ENCODE measurements around the gene ANKRD6. TPM values are rescaled to one million over a fixed set of nuclear protein-coding genes. Genes with fewer than 3 reads are reported as not detected.

Gene ANKRD6
- total and polyA plus RNA-seq, 2 donors (not counting 3 experiments of a cell fraction or from before 2014, with no cell fraction given) = 3.4 to 9.6 TPM

DNA sequence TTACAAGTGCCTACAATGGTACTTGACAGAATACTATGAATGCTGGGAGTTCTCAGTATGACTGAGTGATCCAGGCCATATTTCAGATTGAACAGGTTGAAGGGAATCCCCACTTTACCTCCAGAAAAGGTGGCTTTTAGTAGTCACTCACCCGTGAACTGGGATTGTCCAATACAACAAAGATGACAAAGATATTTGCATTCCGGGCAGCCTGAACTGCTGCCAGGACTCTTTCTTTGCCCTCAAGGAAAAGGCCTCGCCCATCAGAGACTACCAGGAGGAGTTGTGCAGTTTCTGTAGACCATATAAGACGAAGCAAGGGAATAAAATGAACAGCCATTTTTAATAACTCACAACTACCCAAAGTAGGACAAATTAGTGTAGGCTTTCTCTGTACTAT lies 211.9 kb downstream of the ANKRD6 start:
- H2AFZ ChIP-seq (ENCODE audit: low read depth, low read length) = no peak overlapping the region
- no TSS peak for BruUV-seq (replicated peaks)
- no peak overlapping the region for H3K9ac ChIP-seq (replicated peaks; ENCODE audit: extremely low read depth, insufficient read depth, low read length)
- no peaks in the 10 kb centered on the region for H3K9me3 ChIP-seq (replicated peaks; ENCODE audit: control insufficient read depth, insufficient read depth, low read length)
- no peak overlapping the region for H3K27ac ChIP-seq (ENCODE audit: insufficient read depth, low read depth, low read length)
- no peak overlapping the region for H3K4me2 ChIP-seq (ENCODE audit: insufficient read depth, low read length)
- no peaks in the 10 kb centered on the region for H3K9me1 ChIP-seq (replicated peaks; ENCODE audit: control insufficient read depth, extremely low read depth, insufficient read depth, low read length)
- no peaks in the 10 kb centered on the region for H3K27me3 ChIP-seq (ENCODE audit: control insufficient read depth in 2 of 2, insufficient read depth in 2 of 2, low read length in 2 of 2)
- H3K36me3 ChIP-seq (ENCODE audit: control insufficient read depth in 2 of 2, extremely low read depth in 1 of 2, insufficient read depth in 2 of 2, low read length in 2 of 2) = peaks cover 16 to 23% of the 10 kb centered on the region in 2 experiments
- FAIRE-seq (no peak), DNase-seq (ENCODE audit: low read depth, low spot score) (no peak)
- H4K20me1 ChIP-seq (replicated peaks; ENCODE audit: control insufficient read depth, extremely low read depth, insufficient read depth, low read length) = no peaks in the 10 kb centered on the region
- intact Hi-C loops (cut with micrococcal nuclease) (no loop called here), dilution Hi-C loops (cut with MboI; ENCODE audit: extremely low pct_ligation_motif_present, low sequenced_read_pairs) (no loop called here)
- H3K4me3 ChIP-seq (replicated peaks in 1 of 3; ENCODE audit: insufficient read depth in 1 of 3, low read depth in 1 of 3, low read length in 3 of 3) = no peak overlapping the region
- CTCF ChIA-PET = no interaction called here
- no peaks in the 10 kb centered on the region for H3K4me1 ChIP-seq (ENCODE audit: control insufficient read depth, extremely low read depth, insufficient read depth, low read length)
- no peaks in the 10 kb centered on the region for H3K79me2 ChIP-seq (ENCODE audit: control insufficient read depth, insufficient read depth, low read length)
- POLR2A ChIA-PET = no interaction called here
- TF ChIP-seq MYC (IDR thresholded peaks at IDR 0.05; ENCODE audit: low read depth, low read length) (no peak), FOS (IDR thresholded peaks at IDR 0.05; ENCODE audit: borderline replicate concordance, insufficient read depth, low read length) (no peak), CTCF (IDR thresholded peaks at IDR 0.05; ENCODE audit: extremely low read depth in 1 of 2, insufficient read depth in 1 of 2, low read depth in 1 of 2, low read length in 2 of 2) (no peak), GATA2 (IDR thresholded peaks at IDR 0.05; ENCODE audit: insufficient read depth, insufficient read length, low read depth, low read length) (no peak), JUN (IDR thresholded peaks at IDR 0.05; ENCODE audit: borderline replicate concordance, insufficient read depth, insufficient read length, low read depth) (no peak), POLR2A (IDR thresholded peaks at IDR 0.05; ENCODE audit: low read depth, low read length) (no peak)
- TF ChIP-seq, protein P1, sequence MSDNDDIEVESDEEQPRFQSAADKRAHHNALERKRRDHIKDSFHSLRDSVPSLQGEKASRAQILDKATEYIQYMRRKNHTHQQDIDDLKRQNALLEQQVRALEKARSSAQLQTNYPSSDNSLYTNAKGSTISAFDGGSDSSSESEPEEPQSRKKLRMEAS (IDR thresholded peaks at IDR 0.05; ENCODE audit: insufficient read depth, insufficient read length) = no peak
